ENCODE measurements around the gene OMA1.

OMA1 gene

GRCh38 chr1:58456470-58456869 is 90.1 kb downstream of the OMA1 start:
- no peak for DNase-seq

- DNase-seq = no peak
Observed at GRCh38 chr1:58454807-58455206, 91.7 kb downstream of the OMA1 start.

GRCh38 chr1:58454385-58454784 is 92.1 kb downstream of the OMA1 start:
- no peak for DNase-seq

- DNase-seq = no peak
Observed at GRCh38 chr1:58451560-58452191, 94.8 kb downstream of the OMA1 start.

GRCh38 chr1:58447886-58448285 is 98.6 kb downstream of the OMA1 start:
- DNase-seq = peak; percentile 25

- DNase-seq = no peak
Observed at GRCh38 chr1:58447042-58447441, 99.5 kb downstream of the OMA1 start.

- DNase-seq = peak; percentile 35
Observed at GRCh38 chr1:58446368-58446767, 100.2 kb downstream of the OMA1 start.

GRCh38 chr1:58443986-58444868 is 102.3 kb downstream of the OMA1 start:
- no peak for DNase-seq

GRCh38 chr1:58442114-58442513 is 104.4 kb downstream of the OMA1 start:
- DNase-seq = peak; percentile 75

- peak; percentile 82 for DNase-seq
Observed at GRCh38 chr1:58441699-58442098, 104.8 kb downstream of the OMA1 start.

GRCh38 chr1:58440696-58441095 is 105.8 kb downstream of the OMA1 start:
- no peak for DNase-seq

- DNase-seq = no peak
Observed at GRCh38 chr1:58439946-58440345, 106.6 kb downstream of the OMA1 start.

- DNase-seq = no peak
Observed at GRCh38 chr1:58438468-58438867, 108.1 kb downstream of the OMA1 start.

GRCh38 chr1:58437623-58438022 is 108.9 kb downstream of the OMA1 start:
- DNase-seq = no peak

GRCh38 chr1:58436615-58437297 is 109.8 kb downstream of the OMA1 start:
- DNase-seq = no peak

- no peak for DNase-seq
Observed at GRCh38 chr1:58435376-58435775, 111.2 kb downstream of the OMA1 start.

- no peak for DNase-seq
Observed at GRCh38 chr1:58434607-58435006, 111.9 kb downstream of the OMA1 start.

- DNase-seq = no peak
Observed at GRCh38 chr1:58434181-58434580, 112.3 kb downstream of the OMA1 start.

- DNase-seq = peak; percentile 96
Observed at GRCh38 chr1:58432851-58433668, 113.5 kb downstream of the OMA1 start.

GRCh38 chr1:58431901-58432620 is 114.5 kb downstream of the OMA1 start:
- no peak for DNase-seq

Data from eye (tissue), 1 donor.